Vagina (tissue), 2 donors: Measurements from ENCODE around the gene PAEP. TPM values are rescaled to one million over a fixed set of nuclear protein-coding genes. Genes with fewer than 3 reads are reported as not detected.

Experiments
- DNase-seq, 2 donors: peaks; one replicate each; pipeline ENCODE4 v3.0.0-alpha.2; 2017; ENCODE audit errors: extremely low spot score in 2 of 2
- H3K27ac ChIP-seq: fragments of 200-600 bp; sonication (generic); one replicate; pipeline ENCODE4 v1.5.1; 2019
- H3K27me3 ChIP-seq: fragments of 200-600 bp; sonication (generic); one replicate; pipeline ENCODE4 v1.5.1; 2019
- H3K36me3 ChIP-seq, 2 donors: fragments of 200-600 bp; sonication (generic); one replicate each; pipeline ENCODE4 v1.5.1; 2017 to 2019
- H3K4me1 ChIP-seq: fragments of 200-600 bp; sonication (generic); one replicate; pipeline ENCODE4 v1.5.1; 2019
- H3K4me3 ChIP-seq, 2 donors: fragments of 200-600 bp; sonication (generic); 1 replicate in 1 of 2; 2 replicates in 1 of 2; pipeline ENCODE4 v1.5.1; 2016 to 2019
- H3K9me3 ChIP-seq: fragments of 200-600 bp; sonication (generic); one replicate; pipeline ENCODE4 v1.5.1; 2019
- POLR2A ChIP-seq, 2 donors: fragments of 450-650 bp; IDR thresholded peaks; one replicate each; pipeline ENCODE4 v1.6.1; 2017; ENCODE audit warnings: antibody characterized with exemption in 2 of 2, mild to moderate bottlenecking in 2 of 2, moderate library complexity in 2 of 2
- POLR2AphosphoS5 ChIP-seq, 2 donors: sonication (generic); formaldehyde crosslinking; IDR thresholded peaks; one replicate each; pipeline ENCODE4 v1.9.0; 2017; ENCODE audit warnings: antibody characterized with exemption in 2 of 2, mild to moderate bottlenecking in 2 of 2, low read depth in 1 of 2; ENCODE audit not compliant: insufficient read depth in 1 of 2
- intact Hi-C: fragments of 100-400 bp; cut with DNase I; formaldehyde crosslinking; loops from one replicate; pipeline ENCODE4 v1.15.1; 2023
- total RNA-seq: library from RNA; depleted of rRNA; stranded (reverse); fragments of >200 nt; gene quantifications from one replicate; pipeline ENCODE4 v1.2.3, GENCODE V29; 2016
- TF ChIP-seq, protein P1 (sequence below), 3 experiments: fragments of 450-650 bp in 2 of 3; fragments of 200-600 bp in 1 of 3; sonication (generic) in 1 of 3; IDR thresholded peaks; one replicate each; pipeline ENCODE4 v1.5.1; 2017 to 2019; ENCODE audit warnings: antibody characterized with exemption in 3 of 3, mild to moderate bottlenecking in 2 of 3, moderate library complexity in 2 of 3

Gene PAEP
- total RNA-seq, 1 donor from 2014 or later, result not detected

DNA sequence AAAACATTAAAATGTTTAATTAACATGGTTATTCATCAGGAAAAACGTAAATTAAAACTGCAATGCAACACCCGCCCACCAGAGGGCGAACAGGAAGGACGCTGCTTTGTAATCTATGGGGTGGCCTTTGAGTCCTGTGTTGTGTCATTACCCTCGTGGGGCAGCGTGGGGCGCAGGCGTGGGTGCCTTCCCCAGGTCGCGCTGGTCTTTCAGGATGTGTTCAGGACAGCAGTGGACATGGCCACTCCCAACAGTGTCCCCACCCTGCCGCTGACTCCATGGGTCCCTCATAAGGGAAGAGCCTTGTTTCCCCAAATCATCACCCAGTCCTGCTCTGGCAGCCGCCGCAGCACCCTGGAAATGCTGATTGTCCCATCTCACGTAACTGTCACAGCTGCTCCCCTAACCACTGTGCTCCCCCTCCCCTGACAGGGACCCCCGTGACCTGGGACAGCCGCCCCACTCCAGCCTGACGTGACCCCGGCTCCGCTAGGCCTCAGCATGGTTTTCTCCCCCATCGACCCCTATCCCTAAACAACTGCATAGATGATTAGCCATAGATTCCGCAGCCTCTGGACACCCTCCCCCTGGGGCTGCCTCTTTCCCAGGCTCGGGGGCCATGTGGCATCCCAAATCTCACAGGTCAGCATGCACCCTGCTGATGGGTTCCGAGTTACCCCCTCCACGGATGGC is 41.4 kb downstream of the PAEP start:
- no peak for DNase-seq
- Histone ChIP-seq H3K9me3 (no peaks in the 10 kb centered on the region), H3K4me3 (no peak overlapping the region), H3K27ac (no peak overlapping the region), H3K4me1 (no peaks in the 10 kb centered on the region), H3K36me3 (no peaks in the 10 kb centered on the region), H3K27me3 (no peaks in the 10 kb centered on the region)
- intact Hi-C loops, result no loop called here
- TF ChIP-seq POLR2A (IDR thresholded peaks at IDR 0.05), result no peak
- no peak for TF ChIP-seq POLR2AphosphoS5 (IDR thresholded peaks at IDR 0.05; ENCODE audit: insufficient read depth in 1 of 2, low read depth in 1 of 2)
- TF ChIP-seq, protein P1, sequence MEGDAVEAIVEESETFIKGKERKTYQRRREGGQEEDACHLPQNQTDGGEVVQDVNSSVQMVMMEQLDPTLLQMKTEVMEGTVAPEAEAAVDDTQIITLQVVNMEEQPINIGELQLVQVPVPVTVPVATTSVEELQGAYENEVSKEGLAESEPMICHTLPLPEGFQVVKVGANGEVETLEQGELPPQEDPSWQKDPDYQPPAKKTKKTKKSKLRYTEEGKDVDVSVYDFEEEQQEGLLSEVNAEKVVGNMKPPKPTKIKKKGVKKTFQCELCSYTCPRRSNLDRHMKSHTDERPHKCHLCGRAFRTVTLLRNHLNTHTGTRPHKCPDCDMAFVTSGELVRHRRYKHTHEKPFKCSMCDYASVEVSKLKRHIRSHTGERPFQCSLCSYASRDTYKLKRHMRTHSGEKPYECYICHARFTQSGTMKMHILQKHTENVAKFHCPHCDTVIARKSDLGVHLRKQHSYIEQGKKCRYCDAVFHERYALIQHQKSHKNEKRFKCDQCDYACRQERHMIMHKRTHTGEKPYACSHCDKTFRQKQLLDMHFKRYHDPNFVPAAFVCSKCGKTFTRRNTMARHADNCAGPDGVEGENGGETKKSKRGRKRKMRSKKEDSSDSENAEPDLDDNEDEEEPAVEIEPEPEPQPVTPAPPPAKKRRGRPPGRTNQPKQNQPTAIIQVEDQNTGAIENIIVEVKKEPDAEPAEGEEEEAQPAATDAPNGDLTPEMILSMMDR (IDR thresholded peaks at IDR 0.05), result peak in 2 of 3 experiments; percentile 25 to 52

DNA sequence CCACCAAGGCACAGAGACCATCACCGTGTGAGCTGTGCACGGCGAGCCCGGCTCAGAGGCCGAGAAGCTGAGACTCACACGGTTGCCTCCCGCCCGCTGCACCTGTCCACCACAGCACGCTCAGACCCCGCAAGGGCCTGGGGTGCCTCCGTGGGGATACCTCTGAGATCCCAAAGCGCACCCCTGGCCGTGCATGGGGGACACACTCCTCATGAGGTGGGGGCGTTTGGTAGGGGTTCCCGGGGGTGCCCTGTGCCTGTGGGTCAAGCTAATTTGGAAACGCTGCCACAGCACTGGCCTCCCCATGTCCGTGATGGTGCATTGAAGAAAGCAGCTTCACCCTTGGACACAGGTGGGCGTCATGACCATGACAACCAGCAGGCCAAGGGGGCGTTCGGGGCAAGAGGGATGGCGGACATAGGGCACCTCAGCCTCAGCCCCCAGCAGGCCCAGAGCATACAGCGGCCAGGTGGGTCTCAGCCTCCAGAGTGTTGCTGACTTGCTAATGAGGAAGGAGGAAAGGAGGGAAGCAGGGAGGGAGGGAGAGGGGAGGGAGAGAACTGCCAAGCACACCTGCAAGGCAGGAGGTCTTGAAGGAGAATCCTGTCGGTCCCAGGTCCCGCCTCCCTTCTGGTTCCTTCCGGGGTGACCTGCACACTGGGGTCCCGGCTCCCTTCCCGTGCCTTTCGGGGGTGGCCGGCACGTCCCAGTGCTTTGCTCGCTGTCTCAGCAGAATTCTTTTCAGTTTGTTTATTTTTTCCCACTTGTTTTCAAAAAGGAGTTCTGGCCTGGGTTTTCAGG is 43.1 kb downstream of the PAEP start:
- H3K4me3 ChIP-seq, result no peak overlapping the region
- TF ChIP-seq, protein P1 (IDR thresholded peaks at IDR 0.05), result no peak
- TF ChIP-seq POLR2AphosphoS5 (IDR thresholded peaks at IDR 0.05; ENCODE audit: insufficient read depth in 1 of 2, low read depth in 1 of 2), result no peak
- no peak for TF ChIP-seq POLR2A (IDR thresholded peaks at IDR 0.05)
- peak; percentile 60 to 91 for DNase-seq
- no peaks in the 10 kb centered on the region for H3K27me3 ChIP-seq
- H3K36me3 ChIP-seq, result no peaks in the 10 kb centered on the region
- H3K27ac ChIP-seq, result no peak overlapping the region
- intact Hi-C loops, result no loop called here
- H3K9me3 ChIP-seq, result no peaks in the 10 kb centered on the region
- H3K4me1 ChIP-seq, result no peaks in the 10 kb centered on the region

DNA sequence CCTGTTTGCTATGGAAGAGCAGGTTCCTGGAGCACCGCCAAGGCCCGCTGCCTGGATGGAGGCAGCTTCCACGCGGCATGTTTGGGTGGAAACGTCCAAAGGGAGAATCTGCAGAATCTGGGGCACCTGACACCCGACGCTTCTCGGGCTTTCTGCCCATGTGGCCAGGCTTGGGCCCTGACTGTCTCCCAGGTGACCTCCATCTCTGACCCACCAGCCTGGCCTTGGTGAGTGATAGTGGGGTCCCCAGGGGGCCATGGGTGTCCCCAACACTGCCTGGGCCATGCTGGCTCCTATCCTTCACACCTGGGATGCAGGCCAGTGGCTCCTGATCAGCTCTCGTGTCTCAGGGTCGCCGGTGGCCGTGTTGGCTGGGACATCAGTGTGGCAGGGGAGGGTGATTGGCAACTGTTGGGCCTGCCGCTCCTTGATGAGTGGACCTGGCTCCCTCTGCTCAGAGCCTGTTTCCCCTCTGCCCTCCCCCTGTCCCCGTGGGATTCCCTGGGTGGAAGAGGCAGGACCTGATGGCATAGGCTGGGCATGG is 43.8 kb downstream of the PAEP start:
- no peaks in the 10 kb centered on the region for H3K36me3 ChIP-seq
- H3K27me3 ChIP-seq, result no peaks in the 10 kb centered on the region
- DNase-seq, result peak; percentile 58 to 87
- H3K9me3 ChIP-seq, result no peaks in the 10 kb centered on the region
- H3K4me3 ChIP-seq, result no peak overlapping the region
- H3K4me1 ChIP-seq, result no peaks in the 10 kb centered on the region
- H3K27ac ChIP-seq, result no peak overlapping the region
- TF ChIP-seq POLR2AphosphoS5 (IDR thresholded peaks at IDR 0.05; ENCODE audit: insufficient read depth in 1 of 2, low read depth in 1 of 2) (no peak), POLR2A (IDR thresholded peaks at IDR 0.05) (no peak)
- TF ChIP-seq, protein P1 (IDR thresholded peaks at IDR 0.05), result no peak
- intact Hi-C loops, result no loop called here

DNA sequence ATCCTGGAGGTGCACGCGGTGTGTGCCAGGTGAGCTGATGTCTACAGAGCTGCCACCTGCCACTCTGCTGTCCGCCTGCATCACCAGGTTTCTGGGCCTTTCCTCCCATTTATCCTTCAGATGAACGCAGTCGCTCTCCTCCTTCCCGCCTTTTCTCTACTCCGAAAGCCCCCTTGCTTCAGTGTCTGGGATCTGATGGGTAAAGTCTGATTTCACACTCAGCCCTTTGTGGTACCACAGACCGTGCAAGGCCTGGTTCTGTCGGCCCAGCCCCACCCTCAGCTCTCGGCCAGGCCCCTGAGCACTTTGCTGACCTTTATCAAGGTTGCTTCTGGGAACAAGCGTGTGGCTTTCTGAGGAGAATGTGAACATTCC is 45.3 kb downstream of the PAEP start:
- TF ChIP-seq, protein P1 (IDR thresholded peaks at IDR 0.05), result no peak
- TF ChIP-seq POLR2AphosphoS5 (IDR thresholded peaks at IDR 0.05; ENCODE audit: insufficient read depth in 1 of 2, low read depth in 1 of 2), result no peak
- Histone ChIP-seq H3K27me3 (no peaks in the 10 kb centered on the region), H3K27ac (no peak overlapping the region), H3K36me3 (no peaks in the 10 kb centered on the region), H3K4me1 (no peaks in the 10 kb centered on the region), H3K9me3 (no peaks in the 10 kb centered on the region), H3K4me3 (no peak overlapping the region)
- DNase-seq, result no peak
- intact Hi-C loops, result no loop called here
